Gastrocnemius medialis (tissue), 4 donors: ENCODE data around the gene SFSWAP. TPM values are rescaled to one million over a fixed set of nuclear protein-coding genes. Genes with fewer than 3 reads are reported as not detected.

Source experiments
- ATAC-seq, 2 donors: fragments of 150-250 bp; one replicate each; pipeline ENCODE4 v1.9.1; 2016
- DNase-seq, 2 donors: peaks; one replicate each; pipeline ENCODE4 v3.0.0-alpha.2; 2019
- H3K27ac ChIP-seq, 4 donors: fragments of 200-600 bp; sonication (generic); 1 replicate in 1 of 4; 2 replicates in 3 of 4; pipeline ENCODE4 v1.5.1; 2016 to 2018; ENCODE audit warnings: mild to moderate bottlenecking in 2 of 4, moderate library complexity in 1 of 4
- H3K27me3 ChIP-seq, 3 donors: fragments of 200-600 bp; sonication (generic) in 2 of 3; 1 replicate in 1 of 3; 2 replicates in 2 of 3; pipeline versions ENCODE4 v1.5.1 to v1.6.0; 2016 to 2019; ENCODE audit warnings: mild to moderate bottlenecking in 1 of 3, moderate library complexity in 1 of 3
- H3K36me3 ChIP-seq, 2 donors: fragments of 200-600 bp; sonication (generic) in 1 of 2; one replicate each; pipeline ENCODE4 v1.5.1; 2017 to 2018
- H3K4me1 ChIP-seq, 2 donors: fragments of 200-600 bp; sonication (generic) in 1 of 2; one replicate each; pipeline ENCODE4 v1.5.1; 2016 to 2017; ENCODE audit warnings: mild to moderate bottlenecking in 2 of 2
- H3K4me3 ChIP-seq, 4 donors: fragments of 200-600 bp; sonication (generic) in 3 of 4; 1 replicate in 1 of 4; 2 replicates in 3 of 4; pipeline ENCODE4 v1.5.1; 2016 to 2019; ENCODE audit warnings: mild to moderate bottlenecking in 2 of 4
- H3K9me3 ChIP-seq, 3 donors: fragments of 200-600 bp; sonication (generic) in 2 of 3; 1 replicate in 1 of 3; 2 replicates in 2 of 3; pipeline ENCODE4 v1.5.1; 2016 to 2019
- CTCF ChIP-seq, 5 experiments: fragments of 450-650 bp in 3 of 5; fragments of 200-600 bp in 2 of 5; sonication (generic) in 2 of 5; IDR thresholded peaks in 4 of 5; conservative IDR thresholded peaks in 1 of 5; 1 replicate in 4 of 5; 2 replicates in 1 of 5; pipeline ENCODE4 v1.5.1; 2016 to 2019; ENCODE audit warnings: antibody characterized with exemption in 5 of 5, mild to moderate bottlenecking in 3 of 5, moderate library complexity in 3 of 5
- POLR2A ChIP-seq, 2 donors: fragments of 450-650 bp; IDR thresholded peaks; one replicate each; pipeline ENCODE4 v1.6.1; 2017; ENCODE audit warnings: antibody characterized with exemption in 2 of 2, mild to moderate bottlenecking in 2 of 2, moderate library complexity in 2 of 2
- in situ Hi-C, 4 donors: fragments of 200-750 bp; cut with MboI; loops; one replicate each; pipeline versions ENCODE4 v1.15.0 to v1.8.0; 2017; ENCODE audit warnings: low sequenced_read_pairs in 4 of 4
- intact Hi-C: fragments of 100-400 bp; cut with DNase I; formaldehyde crosslinking; loops from one replicate; pipeline ENCODE4 v1.15.1; 2023; ENCODE audit warnings: low total_unique reads
- total RNA-seq, 4 donors: library from RNA; depleted of rRNA; stranded (reverse); fragments of >200 nt; gene quantifications; one replicate each; pipeline versions ENCODE4 v1.1.0 to v1.2.3, GENCODE V29; 2016

Gene SFSWAP
- total RNA-seq, 4 donors from 2014 or later, result 18.0 to 29.7 (median 25.4) TPM

- H3K4me1 ChIP-seq, result no peaks in the 10 kb centered on the region
- H3K9me3 ChIP-seq, result no peaks in the 10 kb centered on the region
- no peaks in the 10 kb centered on the region for H3K36me3 ChIP-seq
- no peak overlapping the region for H3K27ac ChIP-seq
- no peak for DNase-seq
- peaks cover 4 to 6% (median 5%) of the 10 kb centered on the region in 3 donors for H3K27me3 ChIP-seq
- H3K4me3 ChIP-seq, result no peak overlapping the region
- in situ Hi-C loops (no loop called here), intact Hi-C loops (no loop called here)
- TF ChIP-seq CTCF (IDR thresholded peaks at IDR 0.05 in 4 of 5, conservative IDR thresholded peaks at IDR 0.05 in 1 of 5) (no peak), POLR2A (IDR thresholded peaks at IDR 0.05) (no peak)
- ATAC-seq, result no peak
Measured at GRCh38 chr12:131688845-131689154, 22.1 kb upstream of the SFSWAP start.

- TF ChIP-seq CTCF (IDR thresholded peaks at IDR 0.05 in 4 of 5, conservative IDR thresholded peaks at IDR 0.05 in 1 of 5) (no peak), POLR2A (IDR thresholded peaks at IDR 0.05) (no peak)
- no peak overlapping the region for H3K27ac ChIP-seq
- intact Hi-C loops, result no loop called here
- H3K4me1 ChIP-seq, result no peaks in the 10 kb centered on the region
- H3K27me3 ChIP-seq, result peaks cover 4 to 6% (median 5%) of the 10 kb centered on the region in 3 donors
- DNase-seq (no peak), ATAC-seq (no peak)
- H3K36me3 ChIP-seq, result no peaks in the 10 kb centered on the region
- no peak overlapping the region for H3K4me3 ChIP-seq
- no peaks in the 10 kb centered on the region for H3K9me3 ChIP-seq
- in situ Hi-C loops, result no loop called here
Measured at GRCh38 chr12:131690320-131690719, 20.6 kb upstream of the SFSWAP start.

GRCh38 chr12:131692431-131692830, 18.5 kb upstream of the SFSWAP start:
- Histone ChIP-seq H3K27me3 (peaks cover 0 to 6% (median 5%) of the 10 kb centered on the region in 3 donors), H3K4me3 (no peak overlapping the region), H3K4me1 (no peaks in the 10 kb centered on the region), H3K9me3 (no peaks in the 10 kb centered on the region), H3K27ac (no peak overlapping the region), H3K36me3 (no peaks in the 10 kb centered on the region)
- DNase-seq, result no peak
- intact Hi-C loops, result no loop called here
- in situ Hi-C loops, result no loop called here
- TF ChIP-seq POLR2A (IDR thresholded peaks at IDR 0.05), result no peak
- ATAC-seq, result no peak

GRCh38 chr12:131693149-131693548, 17.7 kb upstream of the SFSWAP start:
- in situ Hi-C loops (no loop called here), intact Hi-C loops (no loop called here)
- DNase-seq (no peak), ATAC-seq (no peak)
- no peak overlapping the region for H3K27ac ChIP-seq
- TF ChIP-seq CTCF (IDR thresholded peaks at IDR 0.05 in 4 of 5, conservative IDR thresholded peaks at IDR 0.05 in 1 of 5) (no peak), POLR2A (IDR thresholded peaks at IDR 0.05) (no peak)
- H3K4me1 ChIP-seq, result no peaks in the 10 kb centered on the region
- H3K4me3 ChIP-seq, result no peak overlapping the region
- H3K27me3 ChIP-seq, result peaks cover 0 to 5% (median 2%) of the 10 kb centered on the region in 3 donors
- H3K9me3 ChIP-seq, result no peaks in the 10 kb centered on the region
- H3K36me3 ChIP-seq, result no peaks in the 10 kb centered on the region

GRCh38 chr12:131694116-131694838, 16.6 kb upstream of the SFSWAP start:
- in situ Hi-C loops, result no loop called here
- H3K9me3 ChIP-seq, result no peaks in the 10 kb centered on the region
- no peaks in the 10 kb centered on the region for H3K4me1 ChIP-seq
- TF ChIP-seq POLR2A (IDR thresholded peaks at IDR 0.05) (no peak), CTCF (IDR thresholded peaks at IDR 0.05 in 4 of 5, conservative IDR thresholded peaks at IDR 0.05 in 1 of 5) (no peak)
- H3K27me3 ChIP-seq, result peaks cover 0 to 3% (median 0%) of the 10 kb centered on the region in 3 donors
- no peaks in the 10 kb centered on the region for H3K36me3 ChIP-seq
- DNase-seq (no peak), ATAC-seq (no peak)
- intact Hi-C loops, result no loop called here
- H3K4me3 ChIP-seq, result no peak overlapping the region
- H3K27ac ChIP-seq, result no peak overlapping the region
